Activated T-helper 1 cell treated with anti-CD3 and anti-CD28 coated beads, Interleukin-12 subunit alpha, Interleukin-12 subunit beta, Interleukin-2, Interleukin-4 antibody, amounts not matched to agents 30 ng/mL and 10 ng/mL and 1 ng/mL, durations not matched to agents 14 hours and 24 hours and 36 hours (primary cell): ENCODE data around the gene CNOT4. TPM values are rescaled to one million over a fixed set of nuclear protein-coding genes. Genes with fewer than 3 reads are reported as not detected.
"Not testable (repeated sequence)": the region's sequence is repeated elsewhere in the genome, so short reads cannot be mapped to it uniquely, and the experiment has no call there.

Source experiments
- DNase-seq: peaks from one replicate; pipeline ENCODE4 v3.0.0; 2021; ENCODE audit warnings: low spot score
- H3K27ac Mint-ChIP-seq: one replicate; pipeline ENCODE4 v1.8.0; 2021; ENCODE audit warnings: mild to moderate bottlenecking, mixed read lengths
- H3K27me3 Mint-ChIP-seq: one replicate; pipeline ENCODE4 v1.8.0; 2022; ENCODE audit warnings: mild to moderate bottlenecking, moderate library complexity, mixed read lengths; ENCODE audit not compliant: insufficient read depth
- H3K36me3 Mint-ChIP-seq: one replicate; pipeline ENCODE4 v1.8.0; 2021; ENCODE audit warnings: low read depth, mixed read lengths
- H3K4me1 Mint-ChIP-seq: one replicate; pipeline ENCODE4 v1.8.0; 2021; ENCODE audit warnings: low read depth, mixed read lengths
- H3K4me3 Mint-ChIP-seq: one replicate; pipeline ENCODE4 v1.8.0; 2021; ENCODE audit warnings: mild to moderate bottlenecking, moderate library complexity, mixed read lengths
- H3K9me3 Mint-ChIP-seq: one replicate; pipeline ENCODE4 v1.8.0; 2021; ENCODE audit warnings: mixed read lengths
- intact Hi-C: fragments of 100-400 bp; cut with micrococcal nuclease; formaldehyde crosslinking; loops from one replicate; pipeline ENCODE4 v1.15.1; 2024
- total RNA-seq: library from RNA; stranded (reverse); gene quantifications from 2 replicates; pipeline ENCODE4 v1.2.3, GENCODE V29; 2022

Gene CNOT4
- total RNA-seq, 1 donor from 2014 or later: 21.3 TPM

GRCh38 chr7:135508883-135509588 is 866 bp downstream of the CNOT4 start:
- Mint-ChIP-seq H3K4me3 (no peak overlapping the region), H3K9me3 (no peaks in the 10 kb centered on the region), H3K36me3 (no peaks in the 10 kb centered on the region), H3K4me1 (no peaks in the 10 kb centered on the region), H3K27ac (no peak overlapping the region), H3K27me3 (no peaks in the 10 kb centered on the region)
- intact Hi-C loops: loop anchor here (2.0 kb wide), 2 partner anchors 54 to 94 kb away; no protein-coding TSS in a partner anchor
- DNase-seq: peak; percentile 10

GRCh38 chr7:135501402-135501801 is 8.5 kb downstream of the CNOT4 start:
- Mint-ChIP-seq H3K4me3 (no peak overlapping the region), H3K27me3 (no peaks in the 10 kb centered on the region), H3K36me3 (peaks cover 3% of the 10 kb centered on the region), H3K27ac (no peak overlapping the region), H3K9me3 (no peaks in the 10 kb centered on the region), H3K4me1 (peaks cover 20% of the 10 kb centered on the region)
- intact Hi-C loops: no loop called here
- no peak for DNase-seq

- no peak overlapping the region for H3K27ac Mint-ChIP-seq
- DNase-seq: no peak
- peaks cover 3% of the 10 kb centered on the region for H3K36me3 Mint-ChIP-seq
- peaks cover 20% of the 10 kb centered on the region for H3K4me1 Mint-ChIP-seq
- intact Hi-C loops: no loop called here
- H3K27me3 Mint-ChIP-seq: no peaks in the 10 kb centered on the region
- H3K9me3 Mint-ChIP-seq: no peaks in the 10 kb centered on the region
- no peak overlapping the region for H3K4me3 Mint-ChIP-seq
Measured at GRCh38 chr7:135499818-135500217, 10.1 kb downstream of the CNOT4 start.

GRCh38 chr7:135497161-135497560 is 12.7 kb downstream of the CNOT4 start:
- H3K27me3 Mint-ChIP-seq, H3K9me3 Mint-ChIP-seq, H3K4me3 Mint-ChIP-seq, H3K27ac Mint-ChIP-seq, DNase-seq, H3K36me3 Mint-ChIP-seq, intact Hi-C loops: not testable (repeated sequence)
- peaks cover 20% of the 10 kb centered on the region for H3K4me1 Mint-ChIP-seq

- no peaks in the 10 kb centered on the region for H3K27me3 Mint-ChIP-seq
- no peak overlapping the region for H3K27ac Mint-ChIP-seq
- intact Hi-C loops: no loop called here
Measured at GRCh38 chr7:135493362-135493761, 16.5 kb downstream of the CNOT4 start.

GRCh38 chr7:135492151-135492550 is 17.8 kb downstream of the CNOT4 start:
- H3K27ac Mint-ChIP-seq: no peak overlapping the region
- no peak for DNase-seq
- peaks cover 1% of the 10 kb centered on the region for H3K36me3 Mint-ChIP-seq
- no peak overlapping the region for H3K4me3 Mint-ChIP-seq
- no peaks in the 10 kb centered on the region for H3K27me3 Mint-ChIP-seq
- no peaks in the 10 kb centered on the region for H3K9me3 Mint-ChIP-seq
- H3K4me1 Mint-ChIP-seq: peaks cover 2% of the 10 kb centered on the region
- intact Hi-C loops: no loop called here

More at GRCh38 chr7:135493362-135493761, 16.5 kb downstream of the CNOT4 start:
- Mint-ChIP-seq H3K4me3 (no peak overlapping the region), H3K9me3 (no peaks in the 10 kb centered on the region), H3K36me3 (peaks cover 1% of the 10 kb centered on the region), H3K4me1 (peaks cover 7% of the 10 kb centered on the region)
- DNase-seq: no peak

- intact Hi-C loops: no loop called here
- H3K27me3 Mint-ChIP-seq: no peaks in the 10 kb centered on the region
- H3K4me1 Mint-ChIP-seq: peaks cover 10% of the 10 kb centered on the region
- no peak for DNase-seq
- H3K4me3 Mint-ChIP-seq: no peak overlapping the region
- H3K36me3 Mint-ChIP-seq: peaks cover 1% of the 10 kb centered on the region
- no peaks in the 10 kb centered on the region for H3K9me3 Mint-ChIP-seq
- no peak overlapping the region for H3K27ac Mint-ChIP-seq
Measured at GRCh38 chr7:135490783-135491182, 19.1 kb downstream of the CNOT4 start.

- no peaks in the 10 kb centered on the region for H3K27me3 Mint-ChIP-seq
- intact Hi-C loops: no loop called here
Measured at GRCh38 chr7:135489791-135490190, 20.1 kb downstream of the CNOT4 start.

GRCh38 chr7:135486261-135486920 is 23.5 kb downstream of the CNOT4 start:
- DNase-seq: no peak
- intact Hi-C loops: no loop called here
- Mint-ChIP-seq H3K9me3 (no peaks in the 10 kb centered on the region), H3K36me3 (peaks cover under 1% of the 10 kb centered on the region), H3K4me1 (peaks cover 11% of the 10 kb centered on the region), H3K27ac (no peak overlapping the region), H3K27me3 (no peaks in the 10 kb centered on the region), H3K4me3 (no peak overlapping the region)

More at GRCh38 chr7:135489791-135490190, 20.1 kb downstream of the CNOT4 start:
- no peak for DNase-seq
- Mint-ChIP-seq H3K4me3 (no peak overlapping the region), H3K36me3 (peaks cover 1% of the 10 kb centered on the region), H3K27ac (no peak overlapping the region), H3K9me3 (no peaks in the 10 kb centered on the region), H3K4me1 (peaks cover 10% of the 10 kb centered on the region)

- intact Hi-C loops: no loop called here
- no peak for DNase-seq
- Mint-ChIP-seq H3K27ac (no peak overlapping the region), H3K27me3 (no peaks in the 10 kb centered on the region), H3K4me1 (peaks cover 13% of the 10 kb centered on the region), H3K9me3 (no peaks in the 10 kb centered on the region), H3K36me3 (peaks cover 7% of the 10 kb centered on the region), H3K4me3 (no peak overlapping the region)
Measured at GRCh38 chr7:135481598-135481979, 28.3 kb downstream of the CNOT4 start.

- Mint-ChIP-seq H3K4me1 (peaks cover 10% of the 10 kb centered on the region), H3K27ac (no peak overlapping the region), H3K4me3 (no peak overlapping the region), H3K27me3 (no peaks in the 10 kb centered on the region), H3K36me3 (peaks cover 7% of the 10 kb centered on the region), H3K9me3 (no peaks in the 10 kb centered on the region)
- intact Hi-C loops: no loop called here
- no peak for DNase-seq
Measured at GRCh38 chr7:135480966-135481597, 28.8 kb downstream of the CNOT4 start.

GRCh38 chr7:135475521-135475920 is 34.4 kb downstream of the CNOT4 start:
- Mint-ChIP-seq H3K36me3 (peaks cover 3% of the 10 kb centered on the region), H3K27ac (no peak overlapping the region), H3K9me3 (no peaks in the 10 kb centered on the region), H3K4me1 (peaks cover under 1% of the 10 kb centered on the region), H3K4me3 (no peak overlapping the region), H3K27me3 (no peaks in the 10 kb centered on the region)
- DNase-seq: no peak
- intact Hi-C loops: no loop called here

- H3K27ac Mint-ChIP-seq, DNase-seq, H3K36me3 Mint-ChIP-seq, H3K4me3 Mint-ChIP-seq, intact Hi-C loops, H3K9me3 Mint-ChIP-seq, H3K27me3 Mint-ChIP-seq: not testable (repeated sequence)
- peaks cover 15% of the 10 kb centered on the region for H3K4me1 Mint-ChIP-seq
Measured at GRCh38 chr7:135469705-135470104, 40.2 kb downstream of the CNOT4 start.
